PC-9 (cell line): ENCODE measurements around the gene IQCN. TPM values are rescaled to one million over a fixed set of nuclear protein-coding genes. Genes with fewer than 3 reads are reported as not detected.

ENCODE experiments used
- BruUV-seq: library from RNA; stranded (reverse); fragments of 400-500 nt; replicated peaks from 2 replicates; lab custom pipeline; 2021; lab: Mats Ljungman, UMichigan
- CTCF ChIA-PET: fragments of 300-600 bp; sonication (Branson Sonifier 250); formaldehyde crosslinking; loops from one replicate; lab custom pipeline; 2022; ENCODE audit warnings: antibody characterized with exemption; lab: Charles Lee
- POLR2A ChIA-PET: fragments of 300-600 bp; sonication (Branson Sonifier 250); formaldehyde crosslinking; loops from one replicate; lab custom pipeline; 2022; ENCODE audit warnings: antibody characterized with exemption; ENCODE audit not compliant: unreplicated experiment; lab: Charles Lee
- DNase-seq, 2 experiments: peaks; one replicate each; pipeline versions ENCODE4 v3.0.0 to v3.0.0-alpha.2; 2015 to 2022; ENCODE audit warnings: mixed read lengths in 1 of 2
- H2AFZ ChIP-seq: fragments of 200-600 bp; sonication (generic); 2 replicates; pipeline ENCODE4 v1.8.1; 2017; ENCODE audit warnings: antibody characterized with exemption
- H3F3A ChIP-seq: fragments of 200-600 bp; sonication (generic); 2 replicates; pipeline ENCODE4 v1.8.1; 2017; ENCODE audit warnings: antibody characterized with exemption, mild to moderate bottlenecking, low read depth; ENCODE audit not compliant: insufficient read depth
- H3K27ac ChIP-seq: fragments of 200-600 bp; sonication (generic); 2 replicates; pipeline ENCODE4 v1.6.1; 2016; ENCODE audit warnings: mixed run types
- H3K27me3 ChIP-seq: fragments of 200-600 bp; sonication (generic); 2 replicates; pipeline ENCODE4 v1.6.1; 2016; ENCODE audit warnings: low read depth, mixed run types; ENCODE audit not compliant: insufficient read depth
- H3K36me3 ChIP-seq: fragments of 200-600 bp; sonication (generic); 2 replicates; pipeline ENCODE4 v1.6.1; 2016; ENCODE audit warnings: low read depth, mixed run types
- H3K4me1 ChIP-seq: fragments of 200-600 bp; sonication (generic); replicated peaks from 2 replicates; pipeline ENCODE4 v1.6.1; 2016; ENCODE audit warnings: mixed run types; ENCODE audit not compliant: insufficient read depth
- H3K4me2 ChIP-seq: fragments of 200-600 bp; sonication (generic); 2 replicates; pipeline ENCODE4 v1.6.1; 2017; ENCODE audit warnings: mixed run types
- H3K4me3 ChIP-seq: fragments of 200-600 bp; sonication (generic); 2 replicates; pipeline ENCODE4 v1.6.1; 2016; ENCODE audit warnings: mixed run types
- H3K79me2 ChIP-seq: fragments of 200-600 bp; sonication (generic); 2 replicates; pipeline ENCODE4 v1.6.1; 2017; ENCODE audit warnings: low read depth, mixed run types
- H3K9me2 ChIP-seq: fragments of 200-600 bp; sonication (generic); 2 replicates; pipeline ENCODE4 v1.8.1; 2017; ENCODE audit warnings: mild to moderate bottlenecking; ENCODE audit not compliant: insufficient read depth
- H3K9me3 ChIP-seq: fragments of 200-600 bp; sonication (generic); 2 replicates; pipeline ENCODE4 v1.8.1; 2016; ENCODE audit warnings: low read depth; ENCODE audit not compliant: insufficient read depth
- H4K20me1 ChIP-seq: fragments of 200-600 bp; sonication (generic); 2 replicates; pipeline ENCODE4 v1.8.1; 2017; ENCODE audit not compliant: insufficient read depth
- EZH2 ChIP-seq: fragments of 200-600 bp; sonication (generic); IDR thresholded peaks from 2 replicates; pipeline ENCODE4 v1.8.0; 2017; ENCODE audit warnings: antibody characterized with exemption, low read depth
- intact Hi-C: fragments of 100-400 bp; cut with micrococcal nuclease; formaldehyde crosslinking; loops from one replicate; pipeline ENCODE4 v1.10.0; 2022; ENCODE audit not compliant: unreplicated experiment
- total RNA-seq: library from RNA; stranded (reverse); gene quantifications from 2 replicates; pipeline ENCODE4 v1.2.3, GENCODE V29; 2021
- TF ChIP-seq, protein P1 (sequence below): fragments of 200-600 bp; sonication (generic); conservative IDR thresholded peaks from 2 replicates; pipeline ENCODE4 v1.6.1; 2017; ENCODE audit warnings: mixed run types, antibody characterized with exemption, mild to moderate bottlenecking, moderate library complexity

Gene IQCN
- total RNA-seq, 1 experiment from 2014 or later = 7.3 TPM

DNA sequence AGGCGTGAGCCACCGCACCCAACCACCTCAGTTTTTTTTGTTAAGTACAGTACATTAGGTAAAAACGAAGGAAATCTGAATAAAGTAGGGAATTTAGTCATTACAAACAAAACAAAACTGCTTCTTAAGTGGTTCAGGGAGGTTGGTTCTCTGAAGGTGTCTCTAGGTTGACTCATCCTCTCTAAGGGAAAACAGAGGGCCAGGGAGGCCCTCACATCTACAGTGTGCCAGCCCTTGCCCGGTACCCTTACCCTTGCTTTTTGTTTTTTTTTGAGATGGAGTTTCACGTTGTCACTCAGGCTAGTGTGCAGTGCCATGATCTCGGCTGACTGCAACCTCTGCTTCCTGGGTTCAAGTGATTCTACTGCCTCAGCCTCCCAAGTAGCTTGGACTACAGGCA is 24.3 kb upstream of the IQCN start:
- no peaks in the 10 kb centered on the region for H3K27me3 ChIP-seq
- H3K79me2 ChIP-seq = no peaks in the 10 kb centered on the region; the same call in 1 of the 2 replicates
- no peak overlapping the region for H2AFZ ChIP-seq
- POLR2A ChIA-PET = no interaction called here
- H3K4me1 ChIP-seq = peaks cover 43% of the 10 kb centered on the region
- no peak overlapping the region for H3K4me3 ChIP-seq
- H3K9me3 ChIP-seq = no peaks in the 10 kb centered on the region
- H3K27ac ChIP-seq = no peak overlapping the region; the same call in 1 of the 2 replicates
- H4K20me1 ChIP-seq = no peaks in the 10 kb centered on the region
- H3K9me2 ChIP-seq = no peaks in the 10 kb centered on the region
- no peaks in the 10 kb centered on the region for H3K36me3 ChIP-seq
- no TSS peak for BruUV-seq
- no peak overlapping the region for H3K4me2 ChIP-seq
- intact Hi-C loops = no loop called here
- H3F3A ChIP-seq = peaks cover 46% of the 10 kb centered on the region
- TF ChIP-seq, protein P1, sequence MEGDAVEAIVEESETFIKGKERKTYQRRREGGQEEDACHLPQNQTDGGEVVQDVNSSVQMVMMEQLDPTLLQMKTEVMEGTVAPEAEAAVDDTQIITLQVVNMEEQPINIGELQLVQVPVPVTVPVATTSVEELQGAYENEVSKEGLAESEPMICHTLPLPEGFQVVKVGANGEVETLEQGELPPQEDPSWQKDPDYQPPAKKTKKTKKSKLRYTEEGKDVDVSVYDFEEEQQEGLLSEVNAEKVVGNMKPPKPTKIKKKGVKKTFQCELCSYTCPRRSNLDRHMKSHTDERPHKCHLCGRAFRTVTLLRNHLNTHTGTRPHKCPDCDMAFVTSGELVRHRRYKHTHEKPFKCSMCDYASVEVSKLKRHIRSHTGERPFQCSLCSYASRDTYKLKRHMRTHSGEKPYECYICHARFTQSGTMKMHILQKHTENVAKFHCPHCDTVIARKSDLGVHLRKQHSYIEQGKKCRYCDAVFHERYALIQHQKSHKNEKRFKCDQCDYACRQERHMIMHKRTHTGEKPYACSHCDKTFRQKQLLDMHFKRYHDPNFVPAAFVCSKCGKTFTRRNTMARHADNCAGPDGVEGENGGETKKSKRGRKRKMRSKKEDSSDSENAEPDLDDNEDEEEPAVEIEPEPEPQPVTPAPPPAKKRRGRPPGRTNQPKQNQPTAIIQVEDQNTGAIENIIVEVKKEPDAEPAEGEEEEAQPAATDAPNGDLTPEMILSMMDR = no peak
- no peak for TF ChIP-seq EZH2
- no peak for DNase-seq
- CTCF ChIA-PET = no interaction called here

DNA sequence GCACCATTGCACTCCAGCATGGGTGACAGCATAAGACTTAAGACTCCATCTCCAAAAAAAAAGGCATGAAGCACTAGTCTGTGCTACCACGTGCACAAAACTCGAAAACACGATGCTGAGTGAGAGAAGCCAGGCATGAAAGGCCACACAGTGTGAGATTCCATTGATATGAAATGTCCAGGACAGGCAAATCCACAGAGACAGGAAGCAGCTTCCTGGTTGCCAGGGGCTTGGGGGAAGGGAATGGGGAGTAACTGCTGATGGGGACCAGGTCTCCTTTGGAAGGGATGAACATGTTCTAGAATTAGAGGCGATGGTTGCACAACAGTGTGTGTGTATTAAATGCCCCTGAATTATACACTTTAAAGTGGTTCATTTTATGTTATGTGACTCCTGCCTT is 23.1 kb upstream of the IQCN start:
- no peaks in the 10 kb centered on the region for H4K20me1 ChIP-seq
- ChIA-PET CTCF (no interaction called here), POLR2A (no interaction called here)
- H3K4me3 ChIP-seq = no peak overlapping the region
- H3K9me2 ChIP-seq = no peaks in the 10 kb centered on the region
- no peak overlapping the region for H2AFZ ChIP-seq
- H3K27ac ChIP-seq = no peak overlapping the region
- no peaks in the 10 kb centered on the region for H3K36me3 ChIP-seq
- BruUV-seq = no TSS peak
- no peaks in the 10 kb centered on the region for H3K9me3 ChIP-seq
- H3K4me1 ChIP-seq = peaks cover 45% of the 10 kb centered on the region
- no peak for TF ChIP-seq EZH2
- TF ChIP-seq, protein P1 = no peak
- no peaks in the 10 kb centered on the region for H3K27me3 ChIP-seq
- intact Hi-C loops = no loop called here
- DNase-seq = no peak
- H3K79me2 ChIP-seq = no peaks in the 10 kb centered on the region; the same call in 1 of the 2 replicates
- H3F3A ChIP-seq = peaks cover 48% of the 10 kb centered on the region
- H3K4me2 ChIP-seq = no peak overlapping the region

DNA sequence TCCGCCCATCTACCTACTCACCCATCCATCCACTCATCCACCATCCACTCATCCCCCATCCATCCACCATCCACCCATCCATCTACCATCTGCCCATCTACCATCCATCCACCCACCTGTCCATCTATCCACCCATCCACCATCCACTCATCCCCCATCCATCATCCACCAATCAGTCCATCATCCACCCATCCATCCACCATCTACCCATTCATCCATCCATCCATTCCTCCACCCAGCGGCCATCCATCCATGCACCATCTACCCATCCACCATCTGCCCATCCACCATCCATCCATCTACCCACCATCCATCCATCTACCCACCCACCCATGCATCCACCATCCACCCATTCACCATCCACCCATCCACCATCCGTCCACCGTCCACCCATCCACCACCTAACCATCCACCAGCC is 20.8 kb upstream of the IQCN start:
- no TSS peak for BruUV-seq
- Histone ChIP-seq H3K9me2 (no peaks in the 10 kb centered on the region), H2AFZ (no peak overlapping the region), H3K4me3 (no peak overlapping the region), H3K27me3 (no peaks in the 10 kb centered on the region), H3K36me3 (no peaks in the 10 kb centered on the region), H3F3A (peaks cover 46% of the 10 kb centered on the region), H3K79me2 (no peaks in the 10 kb centered on the region), H3K27ac (no peak overlapping the region), H4K20me1 (no peaks in the 10 kb centered on the region), H3K9me3 (no peaks in the 10 kb centered on the region), H3K4me1 (peaks cover 27% of the 10 kb centered on the region), H3K4me2 (no peak overlapping the region)
- DNase-seq = no peak
- ChIA-PET POLR2A (interaction anchor here (0.6 kb wide), 1 partner anchor 103 kb away, joined by 3 read pairs; no protein-coding TSS in a partner anchor), CTCF (no interaction called here)
- TF ChIP-seq, protein P1 = no peak
- TF ChIP-seq EZH2 = no peak
- intact Hi-C loops = no loop called here
